ENCODE data around the gene NRCAM. TPM values are rescaled to one million over a fixed set of nuclear protein-coding genes. Genes with fewer than 3 reads are reported as not detected.

NRCAM gene
- total and polyA plus RNA-seq, 4 donors = 0.17 to 3.2 (median 0.64) TPM

- TF ChIP-seq MAX (IDR thresholded peaks at IDR 0.05) (no peak), YY1 (IDR thresholded peaks at IDR 0.05) (no peak)
Observed at GRCh38 chr7:108244110-108244509, 212.1 kb downstream of the NRCAM start (continued).

- Histone ChIP-seq H3K36me3 (ENCODE audit: control insufficient read depth in 4 of 4, insufficient read depth in 3 of 4, low read depth in 1 of 4, low read length in 3 of 4) (no peaks in the 10 kb centered on the region), H3K27ac (ENCODE audit: low read depth in 1 of 2, low read length in 2 of 2) (no peak overlapping the region), H3K4me3 (ENCODE audit: low read depth in 1 of 3, low read length in 3 of 3) (no peak overlapping the region), H3K9me3 (ENCODE audit: control insufficient read depth in 4 of 4, low read length in 3 of 4) (no peaks in the 10 kb centered on the region), H3K27me3 (ENCODE audit: control insufficient read depth in 4 of 4, insufficient read depth in 4 of 4, low read length in 3 of 4) (no peaks in the 10 kb centered on the region), H3K4me1 (ENCODE audit: control insufficient read depth in 4 of 4, insufficient read depth in 4 of 4, low read length in 3 of 4) (no peaks in the 10 kb centered on the region), H3K9ac (ENCODE audit: low read depth in 1 of 2, low read length in 2 of 2) (no peak overlapping the region)
- TF ChIP-seq RAD21 (IDR thresholded peaks at IDR 0.05) = no peak
- no peak for TF ChIP-seq MAX (IDR thresholded peaks at IDR 0.05)
- TF ChIP-seq SP1 (IDR thresholded peaks at IDR 0.05) = no peak
- TF ChIP-seq EGR1 (IDR thresholded peaks at IDR 0.05; ENCODE audit: low read depth in 2 of 2) = no peak
- TF ChIP-seq CTCF (IDR thresholded peaks at IDR 0.05; ENCODE audit: low read depth, low read length, missing input control) = no peak
- no peak for TF ChIP-seq FOXA1 (IDR thresholded peaks at IDR 0.05)
- TF ChIP-seq YY1 (IDR thresholded peaks at IDR 0.05) = no peak
- no peak for TF ChIP-seq FOXA2 (IDR thresholded peaks at IDR 0.05)
- no peak for TF ChIP-seq GABPA (IDR thresholded peaks at IDR 0.05 in 1 of 2, conservative IDR thresholded peaks at IDR 0.05 in 1 of 2)
- WGBS = 72% methylated on average over 11 of the region's 11 CpGs
- no peak for DNase-seq (ENCODE audit: low spot score)
Observed at GRCh38 chr7:108239501-108240225, 216.6 kb downstream of the NRCAM start.

GRCh38 chr7:108236681-108237415, 219.4 kb downstream of the NRCAM start:
- no peak for DNase-seq (ENCODE audit: low spot score)
- no peaks in the 10 kb centered on the region for H3K4me1 ChIP-seq (ENCODE audit: control insufficient read depth in 4 of 4, insufficient read depth in 4 of 4, low read length in 3 of 4)

GRCh38 chr7:108235451-108236061, 220.7 kb downstream of the NRCAM start:
- WGBS = 69% methylated on average over 4 of the region's 4 CpGs
- Histone ChIP-seq H3K9me3 (ENCODE audit: control insufficient read depth in 4 of 4, low read length in 3 of 4) (no peaks in the 10 kb centered on the region), H3K4me3 (ENCODE audit: low read depth in 1 of 3, low read length in 3 of 3) (no peak overlapping the region), H3K9ac (ENCODE audit: low read depth in 1 of 2, low read length in 2 of 2) (no peak overlapping the region), H3K4me1 (ENCODE audit: control insufficient read depth in 4 of 4, insufficient read depth in 4 of 4, low read length in 3 of 4) (no peaks in the 10 kb centered on the region), H3K27me3 (ENCODE audit: control insufficient read depth in 4 of 4, insufficient read depth in 4 of 4, low read length in 3 of 4) (no peaks in the 10 kb centered on the region), H3K36me3 (ENCODE audit: control insufficient read depth in 4 of 4, insufficient read depth in 3 of 4, low read depth in 1 of 4, low read length in 3 of 4) (no peaks in the 10 kb centered on the region), H3K27ac (ENCODE audit: low read depth in 1 of 2, low read length in 2 of 2) (no peak overlapping the region)
- DNase-seq (ENCODE audit: low spot score) = no peak
- TF ChIP-seq FOXA2 (IDR thresholded peaks at IDR 0.05) = peak; percentile 38
- no peak for TF ChIP-seq REST (IDR thresholded peaks at IDR 0.05)

More at GRCh38 chr7:108236681-108237415, 219.4 kb downstream of the NRCAM start:
- H3K4me3 ChIP-seq (ENCODE audit: low read depth in 1 of 3, low read length in 3 of 3) = no peak overlapping the region
- H3K27ac ChIP-seq (ENCODE audit: low read depth in 1 of 2, low read length in 2 of 2) = no peak overlapping the region
- no peaks in the 10 kb centered on the region for H3K9me3 ChIP-seq (ENCODE audit: control insufficient read depth in 4 of 4, low read length in 3 of 4)
- 71% methylated on average over 2 of the region's 2 CpGs for whole genome bisulfite sequencing
- no peaks in the 10 kb centered on the region for H3K27me3 ChIP-seq (ENCODE audit: control insufficient read depth in 4 of 4, insufficient read depth in 4 of 4, low read length in 3 of 4)
- no peak for TF ChIP-seq YY1 (IDR thresholded peaks at IDR 0.05)
- TF ChIP-seq RAD21 (IDR thresholded peaks at IDR 0.05) = no peak
- TF ChIP-seq HNF4G (IDR thresholded peaks at IDR 0.05) = no peak
- no peaks in the 10 kb centered on the region for H3K36me3 ChIP-seq (ENCODE audit: control insufficient read depth in 4 of 4, insufficient read depth in 3 of 4, low read depth in 1 of 4, low read length in 3 of 4)
- no peak overlapping the region for H3K9ac ChIP-seq (ENCODE audit: low read depth in 1 of 2, low read length in 2 of 2)

Measured in liver (tissue), 9 donors.